Heart left ventricle (tissue), 16 donors: ENCODE data around the gene CSMD2. TPM values are rescaled to one million over a fixed set of nuclear protein-coding genes. Genes with fewer than 3 reads are reported as not detected.

ENCODE experiments used
- ATAC-seq, 4 donors: fragments of 200-7000 bp; cut with Tn5 transposase; one replicate each; pipeline ENCODE4 v1.9.1; 2020 to 2022; ENCODE audit warnings: moderate library complexity in 4 of 4, mild to moderate bottlenecking in 3 of 4, moderate number of reproducible peaks in 1 of 4
- DNase-seq, 5 donors: peaks; one replicate each; pipeline ENCODE4 v3.0.0-alpha.2; 2020
- H3K27ac ChIP-seq, 12 donors: fragments of 200-600 bp; sonication (generic) in 4 of 12; one replicate each; pipeline versions ENCODE4 v1.5.0 to v1.8.0; 2016 to 2022; ENCODE audit warnings: mild to moderate bottlenecking in 2 of 12
- H3K27me3 ChIP-seq, 9 donors: fragments of 200-600 bp; sonication (generic) in 2 of 9; one replicate each; pipeline versions ENCODE4 v1.5.1 to v1.8.0; 2016 to 2022; ENCODE audit warnings: mild to moderate bottlenecking in 3 of 9
- H3K36me3 ChIP-seq, 9 donors: fragments of 200-600 bp; sonication (generic) in 2 of 9; one replicate each; pipeline versions ENCODE4 v1.5.0 to v1.8.0; 2018 to 2022; ENCODE audit warnings: mild to moderate bottlenecking in 2 of 9
- H3K4me1 ChIP-seq, 12 donors: fragments of 200-600 bp; sonication (generic) in 4 of 12; one replicate each; pipeline versions ENCODE4 v1.5.0 to v1.8.0; 2016 to 2022; ENCODE audit warnings: mild to moderate bottlenecking in 3 of 12
- H3K4me3 ChIP-seq, 12 donors: fragments of 200-600 bp; sonication (generic) in 4 of 12; one replicate each; pipeline versions ENCODE4 v1.5.0 to v1.8.0; 2017 to 2022; ENCODE audit warnings: mild to moderate bottlenecking in 9 of 12, moderate library complexity in 4 of 12
- H3K9me3 ChIP-seq, 12 donors: fragments of 200-600 bp; sonication (generic) in 4 of 12; one replicate each; pipeline versions ENCODE4 v1.5.0 to v1.8.0; 2016 to 2022; ENCODE audit warnings: mild to moderate bottlenecking in 1 of 12
- CTCF ChIP-seq, 12 donors: fragments of 200-600 bp; sonication (generic) in 4 of 12; IDR thresholded peaks; one replicate each; pipeline versions ENCODE4 v1.5.0 to v1.8.0; 2018 to 2022; ENCODE audit warnings: antibody characterized with exemption in 12 of 12, mild to moderate bottlenecking in 5 of 12
- POLR2A ChIP-seq, 2 donors: fragments of 450-650 bp; IDR thresholded peaks; one replicate each; pipeline ENCODE4 v1.6.1; 2017; ENCODE audit warnings: antibody characterized with exemption in 2 of 2, mild to moderate bottlenecking in 2 of 2, moderate library complexity in 2 of 2
- WGBS, 4 donors: extraction: QIAGEN DNeasy Blood & Tissue Kit in 2 of 4; methylation state at CpG; one replicate each; pipeline versions ENCODE4 v1.1.5 to v1.1.7; 2013 to 2018; 5-methylcytosine and 5-hydroxymethylcytosine counted together
- intact Hi-C, 10 donors: fragments of 100-400 bp; cut with DNase I; formaldehyde crosslinking; loops; one replicate each; pipeline versions ENCODE4 v1.11.1 to v1.14.2; 2022
- polyA plus RNA-seq, 2 donors: library from polyadenylated mRNA; stranded (reverse); fragments of 200-250 nt; gene quantifications; one replicate each; pipeline ENCODE4 v1.2.3, GENCODE V29; 2013
- total RNA-seq, 9 donors: library from RNA; depleted of rRNA in 2 of 9; stranded (reverse); fragments of >200 nt in 2 of 9; fragmentation: NEBNext Ultra II Directional in 3 of 9; extraction: Animal tissue kit (Norgen Biotek cat#: 25700) in 3 of 9; gene quantifications; one replicate each; pipeline versions ENCODE4 v1.1.0 to v1.2.4, GENCODE V29; 2016 to 2023
- donor health status: ischemic (EF 13 %, LVEDD 7.1; RV severe dilation, severe dysfunction).
- donor health status: healthy with polysubstance abuse.
- donor health status: DM: no; HTN: yes; CAD: no.
- donor health status: DM: no; HTN: no; CAD: no.
- donor health status: ischemic (EF 25% LVEDD 6.9; RV normal size, moderate dysfunction).
- donor health status: ischemic (EF 25% LVEDD 5.7; RV mildly dilated, moderate dysfunction).
- donor health status: healthy.
- donor health status: DM: yes; HTN: yes; CAD: no.
- donor health status: ischemic (EF 35%, LVEDD 5.7; RV mildly dilated, moderate dysfunction).
- donor health status: nonischemic (EF 11% LVEDD 7.7; RV severe dilation, severe dysfunction).
- donor health status: DM: yes; HTN: yes; CAD: no.
- donor health status: PGD.
- donor health status: ischemic (EF 29% LVEDD 5.4; RV normal size, mild dysfunction).
- donor health status: nonischemic (EF 23%, LVEDD 6.1; RV moderate dilation, normal function).

Gene CSMD2
- total and polyA plus RNA-seq, 11 donors: 0.02 to 0.79 (median 0.22) TPM

GRCh38 chr1:34065498-34065897, 99.5 kb downstream of the CSMD2 start:
- WGBS, 4 donors: 82 to 90% (median 86%) methylated on average over 2 of the region's 2 CpGs
- intact Hi-C loops: no loop called here
- ATAC-seq: no peak

GRCh38 chr1:34060901-34061415, 104.1 kb downstream of the CSMD2 start:
- ATAC-seq: peak in 1 of 4 donors; percentile 59
- Histone ChIP-seq H3K4me1 (peaks cover 0 to 44% (median 6%) of the 10 kb centered on the region in 12 donors), H3K9me3 (no peaks in the 10 kb centered on the region), H3K4me3 (no peak overlapping the region), H3K36me3 (no peaks in the 10 kb centered on the region), H3K27me3 (no peaks in the 10 kb centered on the region), H3K27ac (no peak overlapping the region)
- 25 to 57% (median 48%) methylated on average over 4 to 10 of the region's 10 CpGs for WGBS, 4 donors
- peak in 3 of 5 donors; percentile 15 to 59 (median 34) for DNase-seq
- intact Hi-C loops: no loop called here
- TF ChIP-seq POLR2A (IDR thresholded peaks at IDR 0.05): no peak
- no peak for TF ChIP-seq CTCF (IDR thresholded peaks at IDR 0.05)

More at GRCh38 chr1:34065498-34065897, 99.5 kb downstream of the CSMD2 start:
- Histone ChIP-seq H3K9me3 (no peaks in the 10 kb centered on the region), H3K27ac (no peak overlapping the region), H3K27me3 (peaks cover 0 to 3% (median 0%) of the 10 kb centered on the region in 9 donors), H3K4me3 (no peak overlapping the region), H3K36me3 (no peaks in the 10 kb centered on the region), H3K4me1 (peaks cover 0 to 19% (median 3%) of the 10 kb centered on the region in 12 donors)
- DNase-seq: no peak
- TF ChIP-seq CTCF (IDR thresholded peaks at IDR 0.05) (no peak), POLR2A (IDR thresholded peaks at IDR 0.05) (no peak)

- Histone ChIP-seq H3K9me3 (no peaks in the 10 kb centered on the region), H3K27me3 (no peaks in the 10 kb centered on the region), H3K4me1 (peaks cover 0 to 44% (median 6%) of the 10 kb centered on the region in 12 donors), H3K27ac (no peak overlapping the region), H3K4me3 (no peak overlapping the region), H3K36me3 (no peaks in the 10 kb centered on the region)
- ATAC-seq (no peak), DNase-seq (no peak)
- no peak for TF ChIP-seq POLR2A (IDR thresholded peaks at IDR 0.05)
- intact Hi-C loops: no loop called here
- 76 to 82% (median 81%) methylated on average over 5 of the region's 5 CpGs for WGBS, 4 donors
Measured at GRCh38 chr1:34060187-34060730, 104.8 kb downstream of the CSMD2 start.

GRCh38 chr1:34057347-34058130, 107.5 kb downstream of the CSMD2 start:
- TF ChIP-seq CTCF (IDR thresholded peaks at IDR 0.05) (no peak), POLR2A (IDR thresholded peaks at IDR 0.05) (no peak)
- intact Hi-C loops: no loop called here
- WGBS, 4 donors: 10 to 22% (median 16%) methylated on average over 11 of the region's 11 CpGs
- Histone ChIP-seq H3K27ac (peak overlapping the region in 8 of 12 donors; percentile 18 to 75 (median 58)), H3K4me3 (peak overlapping the region in 1 of 12 donors; percentile 23), H3K36me3 (no peaks in the 10 kb centered on the region), H3K27me3 (no peaks in the 10 kb centered on the region), H3K4me1 (peaks cover 0 to 44% (median 6%) of the 10 kb centered on the region in 12 donors), H3K9me3 (no peaks in the 10 kb centered on the region)
- DNase-seq: peak; percentile 67 to 88 (median 76)
- peak; percentile 93 to 99 (median 96) for ATAC-seq
